ENCODE data around the gene THSD4. TPM values are rescaled to one million over a fixed set of nuclear protein-coding genes. Genes with fewer than 3 reads are reported as not detected.
"Not testable (repeated sequence)": the region's sequence is repeated elsewhere in the genome, so short reads cannot be mapped to it uniquely, and the experiment has no call there.

THSD4 gene
- polyA plus RNA-seq, 3 donors, result 29.8 to 31.9 (median 30.7) TPM

- DNase-seq, result no peak
These were observed 3.8 kb downstream of the THSD4 start for GRCh38 chr15:71118881-71119632.

- DNase-seq, result no peak
These were observed 5.2 kb downstream of the THSD4 start for GRCh38 chr15:71120428-71120944.

GRCh38 chr15:71121442-71121841 lies 6.2 kb downstream of the THSD4 start:
- DNase-seq, result no peak

GRCh38 chr15:71124937-71125790 lies 9.9 kb downstream of the THSD4 start:
- DNase-seq, result no peak

GRCh38 chr15:71125831-71126450 lies 10.7 kb downstream of the THSD4 start:
- DNase-seq, result no peak

- no peak for DNase-seq
These were observed 11.8 kb downstream of the THSD4 start for GRCh38 chr15:71127083-71127482.

GRCh38 chr15:71128159-71128558 lies 12.9 kb downstream of the THSD4 start:
- DNase-seq, result not testable (repeated sequence)

GRCh38 chr15:71128939-71129562 lies 13.8 kb downstream of the THSD4 start:
- DNase-seq, result no peak

GRCh38 chr15:71129669-71130068 lies 14.4 kb downstream of the THSD4 start:
- DNase-seq, result no peak

GRCh38 chr15:71131601-71132362 lies 16.5 kb downstream of the THSD4 start:
- DNase-seq, result no peak

- DNase-seq, result no peak
These were observed 18.6 kb downstream of the THSD4 start for GRCh38 chr15:71133747-71134472.

GRCh38 chr15:71136159-71136783 lies 21.0 kb downstream of the THSD4 start:
- no peak for DNase-seq

- no peak for DNase-seq
These were observed 21.7 kb downstream of the THSD4 start for GRCh38 chr15:71136793-71137518.

- DNase-seq, result no peak
These were observed 23.2 kb downstream of the THSD4 start for GRCh38 chr15:71138473-71138872.

GRCh38 chr15:71139241-71139640 lies 24.0 kb downstream of the THSD4 start:
- DNase-seq, result no peak

GRCh38 chr15:71141572-71141971 lies 26.3 kb downstream of the THSD4 start:
- no peak for DNase-seq

GRCh38 chr15:71142780-71143179 lies 27.5 kb downstream of the THSD4 start:
- DNase-seq, result no peak

GRCh38 chr15:71143373-71144310 lies 28.4 kb downstream of the THSD4 start:
- DNase-seq, result no peak
